NCI-H1694 treated with DMSO at 0.1 percent for 48 hours (cell line): Measurements from ENCODE around the gene HBG2.
"Not testable (repeated sequence)": the region's sequence is repeated elsewhere in the genome, so short reads cannot be mapped to it uniquely, and the experiment has no call there.

Experiments used
- DNase-seq: peaks from one replicate; lab custom pipeline; 2025; lab: John Stamatoyannopoulos, UW

The HBG2 gene

GRCh38 chr11:5281596-5281995, 27.0 kb upstream of the HBG2 start:
- no peak for DNase-seq

- no peak for DNase-seq
Observed at GRCh38 chr11:5280582-5281102, 26.1 kb upstream of the HBG2 start.

GRCh38 chr11:5279471-5280090, 25.0 kb upstream of the HBG2 start:
- DNase-seq = no peak

GRCh38 chr11:5277807-5278382, 23.3 kb upstream of the HBG2 start:
- DNase-seq = no peak

- DNase-seq = no peak
Observed at GRCh38 chr11:5276697-5277096, 22.1 kb upstream of the HBG2 start.

DNA sequence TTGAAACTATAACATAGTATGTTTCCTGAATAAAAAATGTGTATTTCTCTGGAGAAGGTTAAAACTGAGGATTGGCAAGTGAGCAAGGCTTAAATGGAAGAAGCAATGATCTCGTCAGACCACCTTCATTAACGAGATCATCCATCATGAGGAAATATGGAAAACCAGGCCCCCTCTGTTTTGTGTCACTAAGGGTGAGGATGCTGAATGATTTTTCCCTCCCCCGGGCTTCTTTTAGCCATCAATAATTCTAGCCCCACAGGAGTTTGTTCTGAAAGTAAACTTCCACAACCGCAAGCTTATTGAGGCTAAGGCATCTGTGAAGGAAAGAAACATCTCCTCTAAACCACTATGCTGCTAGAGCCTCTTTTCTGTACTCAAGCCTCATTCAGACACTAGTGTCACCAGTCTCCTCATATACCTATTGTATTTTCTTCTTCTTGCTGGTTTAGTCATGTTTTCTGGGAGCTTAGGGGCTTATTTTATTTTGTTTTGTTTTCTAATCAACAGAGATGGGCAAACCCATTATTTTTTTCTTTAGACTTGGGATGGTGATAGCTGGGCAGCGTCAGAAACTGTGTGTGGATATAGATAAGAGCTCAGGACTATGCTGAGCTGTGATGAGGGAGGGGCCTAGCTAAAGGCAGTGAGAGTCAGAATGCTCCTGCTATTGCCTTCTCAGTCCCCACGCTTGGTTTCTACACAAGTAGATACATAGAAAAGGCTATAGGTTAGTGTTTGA, 21.0 kb upstream of the HBG2 start:
- DNase-seq = no peak

- DNase-seq = no peak
Observed at GRCh38 chr11:5274395-5274794, 19.8 kb upstream of the HBG2 start.

- DNase-seq = no peak
Observed at GRCh38 chr11:5272395-5273017, 17.9 kb upstream of the HBG2 start.

- no peak for DNase-seq
Observed at GRCh38 chr11:5269715-5270147, 15.2 kb upstream of the HBG2 start, which contains the start of gene HBE1. Gene HBE1 (minus strand): TSS chr11:5269945. CDS start chr11:5269890, 55 bp downstream.

- DNase-seq = no peak
Observed at GRCh38 chr11:5267033-5267563, 12.5 kb upstream of the HBG2 start.

DNA sequence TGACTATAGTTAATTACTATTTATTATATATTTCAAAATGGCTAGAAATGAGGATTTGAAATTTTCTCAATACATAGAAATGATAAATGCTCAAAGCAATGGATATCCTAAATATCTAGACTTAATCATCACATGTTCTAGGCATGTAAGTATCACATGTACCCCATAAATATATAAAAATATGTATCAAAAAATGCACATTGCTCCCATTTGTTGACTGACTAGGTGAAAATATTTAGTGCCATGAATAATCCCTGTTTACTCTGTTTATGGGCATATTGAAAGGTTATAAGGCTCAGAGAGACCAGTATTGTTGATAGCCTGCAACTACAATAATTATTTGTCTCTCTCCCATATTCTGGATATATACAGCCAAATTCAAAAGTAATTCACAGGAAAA, 12.0 kb upstream of the HBG2 start:
- DNase-seq = no peak

DNA sequence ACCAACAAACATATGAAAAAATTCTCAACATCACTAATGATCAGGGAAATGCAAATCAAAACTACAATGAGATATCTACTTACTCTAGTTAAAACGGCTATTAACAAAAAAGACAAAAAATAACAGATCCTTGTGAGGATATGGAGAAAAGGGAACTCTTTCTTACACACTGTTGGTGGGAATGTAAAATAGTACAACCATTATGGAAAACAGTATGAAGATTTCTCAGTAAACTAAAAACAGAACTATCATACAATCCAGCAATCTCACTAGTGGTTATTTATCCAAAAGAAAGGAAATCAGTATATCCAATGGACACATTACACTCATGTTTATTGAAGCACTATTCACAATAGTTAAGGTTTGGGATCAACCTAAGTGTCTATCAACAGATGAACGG, 11.3 kb upstream of the HBG2 start:
- no peak for DNase-seq

GRCh38 chr11:5258543-5259262, 4.1 kb upstream of the HBG2 start:
- DNase-seq = no peak

DNA sequence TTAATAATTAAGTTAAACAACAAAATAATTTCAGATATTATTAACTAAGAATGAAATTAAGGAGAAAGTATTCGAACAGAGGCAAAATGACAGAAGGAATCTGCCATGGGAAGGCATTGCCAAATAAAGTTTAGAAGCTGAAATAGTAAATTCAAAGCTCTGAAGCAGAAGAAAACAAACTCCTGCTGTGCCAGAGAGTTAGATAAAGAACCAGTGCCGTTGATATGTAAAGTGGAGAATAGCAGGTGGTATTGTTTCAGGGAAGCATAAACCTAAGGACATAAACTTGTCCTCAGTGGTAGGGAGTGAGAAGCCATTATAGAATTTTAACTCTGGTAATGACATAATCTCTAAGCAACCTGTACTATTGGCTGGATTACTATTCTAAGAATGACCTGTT, 2.7 kb upstream of the HBG2 start:
- DNase-seq = no peak

GRCh38 chr11:5254023-5254422, 558 bp downstream of the HBG2 start:
- not testable (repeated sequence) for DNase-seq

DNA sequence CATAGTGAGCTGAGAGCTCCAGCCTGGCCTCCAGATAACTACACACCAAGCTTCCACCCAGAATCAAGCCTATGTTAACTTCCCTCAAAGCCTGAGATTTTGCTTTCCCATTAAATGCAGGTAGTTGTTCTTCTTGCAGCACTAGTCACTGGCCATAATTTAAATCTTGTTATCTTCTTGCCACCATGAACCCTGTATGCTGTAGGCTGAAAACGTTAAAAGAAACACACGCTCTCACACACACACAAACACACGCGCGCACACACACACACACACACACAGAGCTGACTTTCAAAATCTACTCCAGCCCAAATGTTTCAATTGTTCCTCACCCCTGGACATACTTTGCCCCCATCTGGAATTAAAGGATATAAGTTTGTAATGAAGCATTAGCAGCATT, 1.1 kb downstream of the HBG2 start:
- not testable (repeated sequence) for DNase-seq

GRCh38 chr11:5252919-5253265, 1.7 kb downstream of the HBG2 start:
- DNase-seq = no peak

DNA sequence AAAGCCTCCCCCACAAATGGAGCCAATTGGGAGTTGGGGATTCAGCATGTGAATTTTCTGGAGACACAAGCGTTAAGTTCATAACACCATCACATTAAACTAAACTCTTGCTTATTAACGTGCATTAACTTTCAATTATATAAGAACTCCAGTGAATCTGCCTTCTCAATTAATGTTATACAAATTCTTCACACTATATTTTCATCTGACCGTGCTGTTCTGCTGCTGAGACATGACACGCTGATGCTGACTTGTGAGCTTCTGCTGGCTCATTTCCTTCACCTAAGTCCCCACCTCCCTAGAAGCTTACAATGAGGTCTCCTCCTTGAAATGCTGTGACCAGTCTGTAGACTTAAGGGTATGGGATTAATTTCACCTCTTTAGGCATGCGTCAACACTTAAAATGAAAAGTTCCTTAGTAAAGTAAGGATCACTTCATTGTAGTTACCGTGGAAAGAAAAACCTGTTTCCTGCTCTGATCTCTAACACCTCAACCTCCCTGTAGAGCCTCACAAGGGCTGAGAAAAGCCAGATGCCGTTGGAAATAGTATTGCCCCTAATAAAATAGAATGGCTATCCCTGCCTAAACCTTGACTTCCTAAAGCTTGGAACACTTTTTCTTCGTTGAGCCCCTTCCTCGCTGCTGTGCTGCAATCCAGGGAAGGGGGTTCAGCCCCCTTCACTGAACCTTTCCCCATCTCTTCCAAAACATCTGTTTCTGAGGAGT, 2.2 kb downstream of the HBG2 start:
- no peak for DNase-seq

- no peak for DNase-seq
Observed at GRCh38 chr11:5251746-5252145, 2.8 kb downstream of the HBG2 start.

GRCh38 chr11:5250543-5251204, 3.9 kb downstream of the HBG2 start:
- no peak for DNase-seq
